Kidney (tissue), 14 donors: ENCODE results near the gene FAM53C. TPM values are rescaled to one million over a fixed set of nuclear protein-coding genes. Genes with fewer than 3 reads are reported as not detected.
A peak's percentile ranks its signal among the peaks of the same experiment; 100 is the strongest.

Source experiments
- DNase-seq, 5 donors: peaks; one replicate each; pipeline ENCODE4 v3.0.0-alpha.2; 2013 to 2020
- FAIRE-seq: peaks from 2 replicates; lab custom pipeline; 2012; peaks lifted over from hg19 to GRCh38; lab: Jason Lieb, UNC
- H3K27ac ChIP-seq, 2 donors: one replicate each; pipeline ENCODE4 v1.7.0; 2013; ENCODE audit warnings: low read depth in 2 of 2, low read length in 2 of 2, inconsistent platforms in 1 of 2
- H3K27me3 ChIP-seq: one replicate; pipeline ENCODE4 v1.7.1; 2013; ENCODE audit warnings: low read length, inconsistent platforms; ENCODE audit not compliant: control insufficient read depth, insufficient read depth
- H3K36me3 ChIP-seq, 3 donors: one replicate each; pipeline versions ENCODE4 v1.7.0 to v1.7.1; 2013; ENCODE audit warnings: low read length in 3 of 3, control low read depth in 1 of 3, inconsistent platforms in 1 of 3; ENCODE audit not compliant: insufficient read depth in 3 of 3, control insufficient read depth in 2 of 3
- H3K4me1 ChIP-seq, 3 donors: one replicate each; pipeline versions ENCODE4 v1.7.0 to v1.7.1; 2013; ENCODE audit warnings: low read length in 3 of 3, inconsistent platforms in 1 of 3, low read depth in 1 of 3; ENCODE audit not compliant: control insufficient read depth in 2 of 3, insufficient read depth in 2 of 3
- H3K4me3 ChIP-seq, 3 donors: one replicate each; pipeline versions ENCODE4 v1.7.0 to v1.8.1; 2013; ENCODE audit warnings: low read length in 3 of 3, control low read depth in 1 of 3, inconsistent platforms in 1 of 3
- H3K9ac ChIP-seq, 3 donors: one replicate each; pipeline versions ENCODE4 v1.7.0 to v1.7.1; 2013; ENCODE audit warnings: low read length in 3 of 3, control low read depth in 1 of 3, inconsistent platforms in 1 of 3
- H3K9me3 ChIP-seq, 3 donors: one replicate each; pipeline versions ENCODE4 v1.7.0 to v1.7.1; 2013; ENCODE audit warnings: low read length in 3 of 3, control low read depth in 1 of 3, inconsistent platforms in 1 of 3; ENCODE audit not compliant: control insufficient read depth in 2 of 3, insufficient read depth in 1 of 3
- intact Hi-C: fragments of 100-400 bp; cut with DNase I; formaldehyde crosslinking; loops from one replicate; pipeline ENCODE4 v1.11.1; 2022
- polyA plus RNA-seq: library from polyadenylated mRNA; stranded (reverse); fragments of 350-450 nt; fragmentation: Illumina TruSeq; extraction: RNeasy Lipid Tissue Mini Kit (QIAGEN cat#74804); gene quantifications from one replicate; pipeline ENCODE4 v1.2.3, GENCODE V29; 2014; ENCODE audit warnings: low read depth, low replicate concordance; ENCODE audit not compliant: insufficient read depth
- total RNA-seq: library from RNA; stranded (reverse); fragmentation: NEBNext Ultra II Directional; extraction: Animal tissue kit (Norgen Biotek cat#: 25700); gene quantifications from one replicate; pipeline ENCODE4 v1.2.1, GENCODE V29; 2021
- TF ChIP-seq, protein P1 (sequence below): IDR thresholded peaks from 3 replicates; pipeline ENCODE4 v1.5.1; 2012; ENCODE audit warnings: mild to moderate bottlenecking, moderate library complexity, borderline replicate concordance; ENCODE audit not compliant: insufficient read depth; ENCODE audit errors: extremely low read depth
- donor health status: control.
- donor health status: control.
- donor health status: control.
- donor health status: control.
- donor health status: control.
- donor health status: DM: yes; HTN: yes; CAD: no.
- donor health status: Normal renal cell carcinoma (clear cell type).

FAM53C gene
- total and polyA plus RNA-seq, 2 donors from 2014 or later = 8.1 to 18.9 TPM

- Histone ChIP-seq H3K4me3 (peak overlapping the region; percentile 84 to 96 (median 94)), H3K27ac (peak overlapping the region in 1 of 2 donors; percentile 99), H3K36me3 (peaks cover 5 to 6% (median 5%) of the 10 kb centered on the region in 3 donors), H3K27me3 (no peaks in the 10 kb centered on the region), H3K4me1 (peaks cover 0 to 11% (median 6%) of the 10 kb centered on the region in 3 donors), H3K9ac (peak overlapping the region in 2 of 3 donors; percentile 76 to 86), H3K9me3 (no peaks in the 10 kb centered on the region)
- TF ChIP-seq, protein P1, sequence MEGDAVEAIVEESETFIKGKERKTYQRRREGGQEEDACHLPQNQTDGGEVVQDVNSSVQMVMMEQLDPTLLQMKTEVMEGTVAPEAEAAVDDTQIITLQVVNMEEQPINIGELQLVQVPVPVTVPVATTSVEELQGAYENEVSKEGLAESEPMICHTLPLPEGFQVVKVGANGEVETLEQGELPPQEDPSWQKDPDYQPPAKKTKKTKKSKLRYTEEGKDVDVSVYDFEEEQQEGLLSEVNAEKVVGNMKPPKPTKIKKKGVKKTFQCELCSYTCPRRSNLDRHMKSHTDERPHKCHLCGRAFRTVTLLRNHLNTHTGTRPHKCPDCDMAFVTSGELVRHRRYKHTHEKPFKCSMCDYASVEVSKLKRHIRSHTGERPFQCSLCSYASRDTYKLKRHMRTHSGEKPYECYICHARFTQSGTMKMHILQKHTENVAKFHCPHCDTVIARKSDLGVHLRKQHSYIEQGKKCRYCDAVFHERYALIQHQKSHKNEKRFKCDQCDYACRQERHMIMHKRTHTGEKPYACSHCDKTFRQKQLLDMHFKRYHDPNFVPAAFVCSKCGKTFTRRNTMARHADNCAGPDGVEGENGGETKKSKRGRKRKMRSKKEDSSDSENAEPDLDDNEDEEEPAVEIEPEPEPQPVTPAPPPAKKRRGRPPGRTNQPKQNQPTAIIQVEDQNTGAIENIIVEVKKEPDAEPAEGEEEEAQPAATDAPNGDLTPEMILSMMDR = no peak
- no peak for FAIRE-seq
- no peak for DNase-seq
- intact Hi-C loops = no loop called here
Measured at GRCh38 chr5:138339464-138339863, 1.4 kb downstream of the FAM53C start.

- H3K4me3 ChIP-seq = peak overlapping the region in 1 of 3 donors; percentile 96
- DNase-seq (no peak), FAIRE-seq (no peak)
- H3K9me3 ChIP-seq = no peaks in the 10 kb centered on the region
- H3K27me3 ChIP-seq = no peaks in the 10 kb centered on the region
- H3K36me3 ChIP-seq = peaks cover 5 to 6% (median 5%) of the 10 kb centered on the region in 3 donors
- intact Hi-C loops = no loop called here
- H3K9ac ChIP-seq = no peak overlapping the region
- H3K27ac ChIP-seq = no peak overlapping the region
- H3K4me1 ChIP-seq = peaks cover 0 to 11% (median 6%) of the 10 kb centered on the region in 3 donors
- TF ChIP-seq, protein P1 = no peak
Measured at GRCh38 chr5:138340008-138340407, 1.9 kb downstream of the FAM53C start.

DNA sequence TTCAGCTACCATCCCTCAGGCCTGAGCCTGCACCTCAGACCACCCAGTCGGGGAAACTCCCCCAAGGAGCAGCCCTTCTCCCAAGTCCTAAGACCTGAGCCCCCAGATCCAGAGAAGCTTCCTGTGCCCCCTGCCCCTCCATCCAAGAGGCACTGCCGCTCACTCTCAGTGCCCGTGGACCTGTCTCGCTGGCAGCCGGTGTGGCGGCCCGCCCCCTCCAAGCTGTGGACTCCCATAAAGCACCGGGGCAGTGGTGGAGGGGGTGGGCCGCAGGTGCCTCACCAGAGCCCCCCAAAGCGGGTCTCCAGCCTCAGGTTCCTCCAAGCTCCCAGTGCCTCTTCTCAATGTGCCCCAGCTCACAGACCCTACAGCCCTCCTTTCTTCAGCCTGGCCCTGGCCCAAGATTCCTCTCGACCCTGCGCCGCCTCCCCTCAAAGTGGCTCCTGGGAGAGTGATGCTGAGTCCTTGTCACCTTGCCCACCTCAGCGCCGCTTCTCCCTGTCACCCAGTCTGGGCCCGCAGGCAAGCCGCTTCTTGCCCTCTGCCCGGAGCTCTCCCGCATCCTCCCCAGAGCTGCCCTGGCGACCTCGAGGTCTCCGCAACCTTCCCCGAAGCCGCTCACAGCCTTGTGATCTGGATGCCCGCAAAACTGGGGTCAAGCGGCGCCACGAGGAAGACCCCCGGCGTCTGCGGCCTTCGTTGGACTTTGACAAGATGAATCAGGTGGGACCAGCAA lies 7.0 kb downstream of the FAM53C start:
- no peaks in the 10 kb centered on the region for H3K27me3 ChIP-seq
- peaks cover 0 to 5% (median 0%) of the 10 kb centered on the region in 3 donors for H3K4me1 ChIP-seq
- no peaks in the 10 kb centered on the region for H3K9me3 ChIP-seq
- TF ChIP-seq, protein P1 = no peak
- DNase-seq (peak in 1 of 5 donors; percentile 66), FAIRE-seq (no peak)
- peaks cover 5 to 20% (median 11%) of the 10 kb centered on the region in 3 donors for H3K36me3 ChIP-seq
- H3K9ac ChIP-seq = no peak overlapping the region
- intact Hi-C loops = no loop called here
- H3K27ac ChIP-seq = no peak overlapping the region
- no peak overlapping the region for H3K4me3 ChIP-seq
